Measurements from ENCODE around the gene RXFP4. TPM values are rescaled to one million over a fixed set of nuclear protein-coding genes. Genes with fewer than 3 reads are reported as not detected.

RXFP4 gene
- total and polyA plus RNA-seq, 9 of the 15 experiments (the other 6 are each of a cell fraction or from before 2014, with no cell fraction given) = 0.64 TPM; not detected in 8

DNA sequence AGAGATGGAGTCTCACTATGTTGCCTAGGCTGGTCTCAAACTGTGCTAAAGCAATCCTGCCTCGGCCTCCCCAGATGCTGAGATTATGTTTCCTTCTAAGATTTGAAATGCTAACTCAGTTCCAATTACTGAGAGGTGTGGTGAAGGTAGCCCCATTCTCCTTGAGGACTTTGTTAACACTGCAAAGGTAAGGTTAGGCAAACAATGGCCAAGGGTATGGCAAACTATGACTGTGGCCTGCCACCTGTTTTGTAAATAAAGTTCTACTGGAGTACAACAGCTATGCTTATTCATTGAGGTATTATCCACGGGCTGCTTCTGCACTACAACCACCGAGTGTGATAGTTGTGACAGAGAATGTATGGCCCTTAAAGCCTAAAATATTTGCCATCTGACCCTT lies 20.7 kb upstream of the RXFP4 start:
- Histone ChIP-seq H3K4me2 (ENCODE audit: insufficient read depth, low read length) (no peak overlapping the region), H3K27me3 (ENCODE audit: control insufficient read depth in 2 of 2, insufficient read depth in 2 of 2, low read length in 2 of 2) (no peaks in the 10 kb centered on the region), H3K79me2 (ENCODE audit: control insufficient read depth, insufficient read depth, low read length) (peaks cover 22% of the 10 kb centered on the region), H3K9ac (ENCODE audit: insufficient read depth in 1 of 2, low read depth in 2 of 2, low read length in 2 of 2) (no peak overlapping the region), H3K9me3 (replicated peaks; ENCODE audit: control insufficient read depth, insufficient read depth, low read depth, low read length) (no peaks in the 10 kb centered on the region), H3K4me1 (replicated peaks in 1 of 2; ENCODE audit: control insufficient read depth in 2 of 2, insufficient read depth in 2 of 2, low read length in 2 of 2) (no peaks in the 10 kb centered on the region), H4K20me1 (replicated peaks; ENCODE audit: control insufficient read depth, insufficient read depth, low read length) (0 out of 2 replicates have a peak, but pooled peaks cover 4% of the 10 kb centered on the region), H3K36me3 (ENCODE audit: control insufficient read depth, insufficient read depth, low read length) (peaks cover 96% of the 10 kb centered on the region), H2AFZ (ENCODE audit: low read depth, low read length) (no peak overlapping the region), H3K4me3 (no peak overlapping the region), H3K27ac (ENCODE audit: extremely low read depth, low read depth, low read length) (no peak overlapping the region), H3K9me1 (ENCODE audit: control insufficient read depth, insufficient read depth, low read length) (no peaks in the 10 kb centered on the region)
- DNase-seq (ENCODE audit: extremely low read depth in 1 of 4, low spot score in 3 of 4) (no peak), FAIRE-seq (no peak), ATAC-seq (no peak)
- intact Hi-C loops (cut with micrococcal nuclease) = no loop called here
- POLR2A ChIA-PET = interaction anchor here (0.9 to 7.9 kb wide), 4 partner anchors 9 to 68 kb away, joined by 5 to 100 read pairs (median 21); partner anchors contain the start of genes KHDC4 and RIT1
- CTCF ChIA-PET (ENCODE audit: low intra/inter-chr PET ratio) = no interaction called here
- TF ChIP-seq, protein P1, sequence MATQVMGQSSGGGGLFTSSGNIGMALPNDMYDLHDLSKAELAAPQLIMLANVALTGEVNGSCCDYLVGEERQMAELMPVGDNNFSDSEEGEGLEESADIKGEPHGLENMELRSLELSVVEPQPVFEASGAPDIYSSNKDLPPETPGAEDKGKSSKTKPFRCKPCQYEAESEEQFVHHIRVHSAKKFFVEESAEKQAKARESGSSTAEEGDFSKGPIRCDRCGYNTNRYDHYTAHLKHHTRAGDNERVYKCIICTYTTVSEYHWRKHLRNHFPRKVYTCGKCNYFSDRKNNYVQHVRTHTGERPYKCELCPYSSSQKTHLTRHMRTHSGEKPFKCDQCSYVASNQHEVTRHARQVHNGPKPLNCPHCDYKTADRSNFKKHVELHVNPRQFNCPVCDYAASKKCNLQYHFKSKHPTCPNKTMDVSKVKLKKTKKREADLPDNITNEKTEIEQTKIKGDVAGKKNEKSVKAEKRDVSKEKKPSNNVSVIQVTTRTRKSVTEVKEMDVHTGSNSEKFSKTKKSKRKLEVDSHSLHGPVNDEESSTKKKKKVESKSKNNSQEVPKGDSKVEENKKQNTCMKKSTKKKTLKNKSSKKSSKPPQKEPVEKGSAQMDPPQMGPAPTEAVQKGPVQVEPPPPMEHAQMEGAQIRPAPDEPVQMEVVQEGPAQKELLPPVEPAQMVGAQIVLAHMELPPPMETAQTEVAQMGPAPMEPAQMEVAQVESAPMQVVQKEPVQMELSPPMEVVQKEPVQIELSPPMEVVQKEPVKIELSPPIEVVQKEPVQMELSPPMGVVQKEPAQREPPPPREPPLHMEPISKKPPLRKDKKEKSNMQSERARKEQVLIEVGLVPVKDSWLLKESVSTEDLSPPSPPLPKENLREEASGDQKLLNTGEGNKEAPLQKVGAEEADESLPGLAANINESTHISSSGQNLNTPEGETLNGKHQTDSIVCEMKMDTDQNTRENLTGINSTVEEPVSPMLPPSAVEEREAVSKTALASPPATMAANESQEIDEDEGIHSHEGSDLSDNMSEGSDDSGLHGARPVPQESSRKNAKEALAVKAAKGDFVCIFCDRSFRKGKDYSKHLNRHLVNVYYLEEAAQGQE (IDR thresholded peaks at IDR 0.05; ENCODE audit: borderline replicate concordance) = no peak
- TF ChIP-seq, protein P1 (CRISPR knock-in tag; IDR thresholded peaks at IDR 0.05; ENCODE audit: low read depth) = no peak
- TF ChIP-seq ZNF311 (CRISPR knock-in tag; IDR thresholded peaks at IDR 0.05) (no peak), SMARCA5 (IDR thresholded peaks at IDR 0.05) (no peak), MCM2 (IDR thresholded peaks at IDR 0.05; ENCODE audit: low read depth) (no peak), PYGO2 (tag; IDR thresholded peaks at IDR 0.05) (no peak), ZC3H4 (CRISPR knock-in tag; IDR thresholded peaks at IDR 0.05; ENCODE audit: borderline replicate concordance) (no peak), NFE2L1 (tag; IDR thresholded peaks at IDR 0.05; ENCODE audit: borderline replicate concordance, low read depth) (no peak)
- in situ Hi-C loops (cut with MboI) = no loop called here
- BruUV-seq (replicated peaks) = TSS peak; percentile 19
- 88% methylated on average over 3 of the region's 3 CpGs for WGBS (ENCODE audit: insufficient coverage, low coverage, missing lambda C conversion rate)
